ENCODE data around the gene GNAO1. TPM values are rescaled to one million over a fixed set of nuclear protein-coding genes. Genes with fewer than 3 reads are reported as not detected.

The GNAO1 gene
- total and polyA plus RNA-seq, 2 donors (not counting 1 experiment from before 2014, with no cell fraction given), result 0.13 to 5.1 TPM

DNA sequence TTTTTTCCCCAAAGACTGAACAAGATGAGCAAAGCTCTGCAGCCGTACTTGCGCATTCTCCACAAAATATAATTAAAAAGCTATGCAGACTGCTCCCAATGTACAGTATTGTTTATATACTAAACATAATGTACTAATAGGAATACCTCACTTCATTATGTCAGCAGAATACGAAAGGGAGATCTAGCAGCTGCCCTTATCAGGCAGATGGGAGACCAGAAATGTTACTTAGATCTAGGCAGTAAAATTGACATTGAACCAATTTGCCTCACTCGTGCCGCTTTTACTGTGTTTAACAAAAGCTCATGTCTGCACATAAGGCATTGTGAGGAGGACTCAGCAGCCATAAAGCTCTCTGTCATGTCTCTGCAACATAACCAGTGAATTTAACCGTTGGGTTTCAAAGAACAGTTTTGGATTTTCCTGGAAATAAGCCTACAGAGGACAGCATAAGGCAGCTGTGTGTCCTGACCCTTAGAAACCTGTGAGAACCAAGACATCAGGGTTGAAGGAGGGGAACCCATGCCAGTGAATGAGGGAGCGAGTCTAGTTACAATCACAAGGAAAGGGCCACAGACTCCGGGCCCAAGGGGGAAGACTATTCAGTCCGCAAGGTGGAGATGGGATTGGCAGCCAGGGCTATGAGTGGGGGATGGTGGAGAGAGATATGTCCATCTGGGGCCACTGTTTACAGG, 71.4 kb downstream of the GNAO1 start:
- POLR2A ChIA-PET, result no interaction called here
- Histone ChIP-seq H3K9me3 (ENCODE audit: control extremely low read depth in 1 of 3, control insufficient read depth in 2 of 3, insufficient read depth in 1 of 3, low read length in 2 of 3) (no peaks in the 10 kb centered on the region), H3K27ac (ENCODE audit: low read length in 2 of 2) (no peak overlapping the region), H3K27me3 (replicated peaks in 1 of 4; ENCODE audit: control extremely low read depth in 1 of 4, control insufficient read depth in 3 of 4, insufficient read depth in 4 of 4, low read length in 3 of 4) (peaks cover 0 to 5% (median 0%) of the 10 kb centered on the region in 4 experiments), H3K36me3 (replicated peaks in 1 of 2; ENCODE audit: control extremely low read depth in 1 of 2, control insufficient read depth in 1 of 2, extremely low read depth in 1 of 2, insufficient read depth in 2 of 2, low read length in 1 of 2) (no peaks in the 10 kb centered on the region), H2AFZ (ENCODE audit: insufficient read depth, low read depth, low read length, poor library complexity, severe bottlenecking) (no peak overlapping the region), H3K9ac (ENCODE audit: low read length) (no peak overlapping the region), H3K4me3 (ENCODE audit: control extremely low read depth in 1 of 5, extremely low read depth in 1 of 5, insufficient read depth in 1 of 5, low read depth in 2 of 5, low read length in 4 of 5) (no peak overlapping the region), H3K4me2 (replicated peaks; ENCODE audit: low read depth, low read length, poor library complexity, severe bottlenecking) (no peak overlapping the region), H3K4me1 (ENCODE audit: control insufficient read depth in 2 of 2, insufficient read depth in 2 of 2, low read length in 2 of 2) (peaks cover 0 to 5% of the 10 kb centered on the region in 2 donors), H3K79me2 (ENCODE audit: control insufficient read depth, insufficient read depth, low read length) (no peaks in the 10 kb centered on the region), H4K20me1 (ENCODE audit: control insufficient read depth, insufficient read depth, low read length, poor library complexity, severe bottlenecking) (no peaks in the 10 kb centered on the region)
- intact Hi-C loops (cut with micrococcal nuclease), result no loop called here
- TF ChIP-seq EZH2 (IDR thresholded peaks at IDR 0.05; ENCODE audit: borderline replicate concordance, insufficient read depth, low read depth, low read length, poor library complexity, severe bottlenecking) (no peak), CTCF (IDR thresholded peaks at IDR 0.05) (no peak)
- Mint-ChIP-seq H3K27me3 (peaks cover 9% of the 10 kb centered on the region), H3K4me1 (peaks cover 5% of the 10 kb centered on the region), H3K4me3 (no peak overlapping the region), H3K9me3 (ENCODE audit: insufficient read depth) (no peaks in the 10 kb centered on the region), H3K27ac (no peak overlapping the region)
- CTCF ChIA-PET, result no interaction called here
- ATAC-seq (ENCODE audit: low read depth) (no peak), DNase-seq (no peak)
- WGBS (ENCODE audit: insufficient coverage), result 69% methylated on average over 6 of the region's 9 CpGs

All from B cell (primary cell).